HG03175 (cell line): Measurements from ENCODE around the gene TCTN2.

Experiments
- ATAC-seq: cut with Tn5 transposase; IDR thresholded peaks from one replicate; pipeline ENCODE4 v1.9.1; 2021; ENCODE audit warnings: mild to moderate bottlenecking, moderate library complexity; ENCODE audit not compliant: unreplicated experiment

TCTN2 gene

DNA sequence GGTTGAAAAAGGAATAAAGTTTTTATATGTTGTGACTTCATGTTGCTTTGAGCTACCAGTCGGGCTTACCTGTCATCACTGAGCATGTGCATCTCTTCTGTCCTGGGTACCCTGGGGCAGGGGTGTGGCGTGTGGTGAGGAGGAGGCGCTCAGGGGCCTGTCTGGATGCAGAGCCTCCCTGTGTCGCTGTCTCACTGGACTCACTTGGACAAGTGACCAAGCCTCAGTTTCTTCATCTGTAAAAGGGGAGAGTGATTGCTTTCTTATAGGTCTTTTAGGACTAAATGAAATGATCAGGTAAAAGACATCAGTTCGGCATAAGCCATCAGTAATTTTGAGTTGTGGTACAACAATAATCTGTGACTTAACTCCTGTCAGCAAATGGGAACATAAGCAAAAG, 63.4 kb downstream of the TCTN2 start:
- no peak for ATAC-seq

DNA sequence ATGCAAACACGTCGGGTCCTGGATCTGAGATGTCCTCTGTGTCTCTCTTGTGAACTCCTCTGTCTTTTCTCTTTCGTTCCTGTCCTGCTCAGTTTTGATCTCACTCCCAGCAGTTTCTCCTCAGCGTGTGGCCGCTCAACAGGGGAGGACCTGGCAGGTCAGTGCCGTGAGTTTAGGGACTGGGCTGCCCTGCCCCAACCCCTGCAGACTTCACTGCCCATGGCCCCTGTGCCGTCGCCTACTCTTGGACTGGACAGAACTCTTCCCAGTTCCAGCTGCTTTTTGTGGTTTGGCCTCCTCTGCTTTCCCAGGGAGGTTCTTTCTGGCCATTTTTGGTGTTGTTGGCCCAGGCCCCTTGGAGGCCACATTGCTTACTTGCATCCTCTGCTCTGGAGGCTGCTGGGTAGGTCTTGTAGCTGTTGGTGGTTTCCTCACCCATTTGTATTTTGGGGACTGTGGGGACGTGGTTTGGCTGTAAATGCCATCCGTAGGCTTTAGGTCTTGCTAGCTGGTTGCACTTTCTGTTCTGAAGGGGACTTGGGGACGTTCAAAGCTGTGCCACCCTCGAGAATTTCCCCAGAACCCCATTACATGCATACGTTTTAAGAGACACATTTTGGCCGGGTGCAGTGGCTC, 71.1 kb downstream of the TCTN2 start:
- no peak for ATAC-seq

DNA sequence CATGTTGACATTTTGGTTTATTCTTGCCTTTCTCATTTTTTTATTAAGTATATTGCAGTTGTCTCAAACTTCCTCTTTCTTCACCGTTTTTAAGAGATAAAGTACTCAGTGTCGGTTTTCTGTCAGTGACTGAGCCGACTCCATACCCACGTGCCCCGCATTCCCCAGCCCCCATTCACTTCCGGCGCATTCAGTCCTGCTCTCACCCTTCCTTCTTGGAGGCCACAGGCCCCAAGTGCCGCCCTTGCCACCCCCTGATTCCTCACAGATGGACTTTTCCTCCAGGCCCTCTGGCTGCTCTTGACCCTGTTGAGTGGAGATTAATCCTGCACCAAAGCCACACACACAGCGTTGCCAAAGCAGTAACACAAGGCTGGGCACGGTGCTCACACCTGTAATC, 72.1 kb downstream of the TCTN2 start:
- ATAC-seq, result no peak

- ATAC-seq, result no peak
Measured at GRCh38 chr12:123744836-123745235, 73.9 kb downstream of the TCTN2 start.

DNA sequence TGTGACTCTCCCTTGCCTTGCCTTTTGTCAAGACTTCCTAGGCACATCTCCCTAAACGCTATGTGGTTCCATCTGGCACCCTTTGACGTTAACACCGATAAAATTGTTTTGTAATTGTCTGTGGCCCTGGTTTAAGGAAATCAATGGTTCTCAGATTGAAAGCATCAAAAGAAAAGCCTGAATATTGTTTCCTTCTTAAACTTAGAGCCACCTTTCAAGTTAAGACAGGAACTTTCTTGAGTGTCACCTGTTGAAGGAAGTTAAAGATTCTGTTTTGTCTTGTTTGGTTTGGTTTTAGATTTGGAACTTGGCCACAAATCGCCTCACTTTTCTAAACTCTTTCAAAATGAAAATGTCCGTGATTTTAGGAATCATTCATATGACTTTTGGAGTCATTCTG, 76.4 kb downstream of the TCTN2 start:
- ATAC-seq, result no peak

- no peak for ATAC-seq
Measured at GRCh38 chr12:123748161-123748560, 77.2 kb downstream of the TCTN2 start.

DNA sequence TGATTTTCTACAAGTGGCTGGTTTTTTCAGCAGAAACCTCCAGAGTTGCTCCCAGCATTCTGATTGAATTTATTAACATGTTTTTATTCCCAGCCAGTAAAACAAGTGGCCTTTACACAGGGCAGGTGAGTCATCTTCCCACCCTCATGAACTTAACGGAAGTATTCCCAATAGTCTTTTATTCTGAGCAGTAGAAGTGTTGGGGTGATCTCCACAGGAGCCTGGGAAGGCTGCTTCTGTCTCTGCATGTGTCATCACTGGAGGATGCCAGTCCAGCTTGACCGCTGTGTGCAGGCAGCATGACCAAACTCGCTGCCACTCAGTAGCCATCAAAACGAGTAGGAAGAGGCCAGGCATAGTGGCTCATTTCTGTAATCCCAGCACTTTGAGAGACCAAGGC, 77.7 kb downstream of the TCTN2 start:
- ATAC-seq, result no peak

DNA sequence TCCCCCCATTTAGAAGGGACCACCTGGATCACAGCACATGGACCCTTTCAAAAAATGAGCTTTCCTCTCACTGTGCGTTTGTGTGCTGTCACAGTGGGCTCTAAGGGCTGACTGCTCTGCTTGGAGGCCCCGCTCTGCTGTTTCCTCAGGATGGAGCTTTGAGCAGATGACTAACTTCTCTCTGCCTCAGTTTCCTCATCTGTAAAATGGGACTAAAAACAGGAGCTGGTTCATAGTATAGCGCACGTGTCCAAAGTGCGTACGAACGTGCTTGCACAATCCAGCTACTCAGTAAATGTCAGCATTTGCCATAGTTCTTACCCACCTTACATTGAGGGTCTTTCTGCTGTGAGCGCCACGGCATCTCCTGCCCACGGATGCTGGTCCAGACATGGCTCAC, 78.4 kb downstream of the TCTN2 start:
- no peak for ATAC-seq

GRCh38 chr12:123750159-123750656, 79.3 kb downstream of the TCTN2 start:
- ATAC-seq, result no peak

DNA sequence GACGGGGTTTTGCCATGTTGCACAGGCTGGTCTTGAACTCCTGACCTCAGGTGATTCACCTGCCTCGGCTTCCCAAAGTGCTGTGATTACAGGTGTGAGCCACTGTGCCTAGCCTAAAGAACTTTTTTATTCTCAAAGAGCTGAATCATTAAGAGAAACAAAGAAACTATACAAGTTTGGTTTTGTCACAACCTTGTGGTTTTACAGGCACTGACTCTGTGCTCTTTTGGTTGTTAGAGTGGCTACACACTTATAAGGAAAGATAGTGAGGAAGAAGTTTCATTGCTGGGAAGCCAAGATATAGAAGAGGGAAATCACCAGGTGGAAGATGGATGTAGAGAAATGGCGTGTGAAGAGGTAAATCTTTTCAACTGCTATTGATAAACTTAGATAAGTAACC, 81.1 kb downstream of the TCTN2 start:
- ATAC-seq, result no peak

- ATAC-seq, result no peak
Measured at GRCh38 chr12:123754041-123754772, 83.3 kb downstream of the TCTN2 start.

- no peak for ATAC-seq
Measured at GRCh38 chr12:123757561-123757960, 86.6 kb downstream of the TCTN2 start.
